Epithelial cell of proximal tubule (primary cell): ENCODE results near the gene PACRGL. TPM values are rescaled to one million over a fixed set of nuclear protein-coding genes. Genes with fewer than 3 reads are reported as not detected.

Experiments
- DNase-seq: peaks from one replicate; pipeline ENCODE4 v3.0.0-alpha.2; 2011; ENCODE audit warnings: low read depth
- H3K4me3 ChIP-seq: 2 replicates; pipeline ENCODE4 v1.5.1; 2011; ENCODE audit warnings: low read depth, mild to moderate bottlenecking, low read length
- total RNA-seq: library from RNA; depleted of rRNA; stranded (reverse); fragments of >200 nt; gene quantifications from 2 replicates; pipeline ENCODE4 v1.2.3, GENCODE V29; 2015
- TF ChIP-seq, protein P1 (sequence below): conservative IDR thresholded peaks from 2 replicates; pipeline ENCODE4 v1.5.1; 2012; ENCODE audit warnings: low read depth, mild to moderate bottlenecking, low read length

Gene PACRGL
- total RNA-seq, 1 donor from 2014 or later: 21.0 TPM

- TF ChIP-seq, protein P1, sequence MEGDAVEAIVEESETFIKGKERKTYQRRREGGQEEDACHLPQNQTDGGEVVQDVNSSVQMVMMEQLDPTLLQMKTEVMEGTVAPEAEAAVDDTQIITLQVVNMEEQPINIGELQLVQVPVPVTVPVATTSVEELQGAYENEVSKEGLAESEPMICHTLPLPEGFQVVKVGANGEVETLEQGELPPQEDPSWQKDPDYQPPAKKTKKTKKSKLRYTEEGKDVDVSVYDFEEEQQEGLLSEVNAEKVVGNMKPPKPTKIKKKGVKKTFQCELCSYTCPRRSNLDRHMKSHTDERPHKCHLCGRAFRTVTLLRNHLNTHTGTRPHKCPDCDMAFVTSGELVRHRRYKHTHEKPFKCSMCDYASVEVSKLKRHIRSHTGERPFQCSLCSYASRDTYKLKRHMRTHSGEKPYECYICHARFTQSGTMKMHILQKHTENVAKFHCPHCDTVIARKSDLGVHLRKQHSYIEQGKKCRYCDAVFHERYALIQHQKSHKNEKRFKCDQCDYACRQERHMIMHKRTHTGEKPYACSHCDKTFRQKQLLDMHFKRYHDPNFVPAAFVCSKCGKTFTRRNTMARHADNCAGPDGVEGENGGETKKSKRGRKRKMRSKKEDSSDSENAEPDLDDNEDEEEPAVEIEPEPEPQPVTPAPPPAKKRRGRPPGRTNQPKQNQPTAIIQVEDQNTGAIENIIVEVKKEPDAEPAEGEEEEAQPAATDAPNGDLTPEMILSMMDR: no peak
- no peak for DNase-seq
- no peak overlapping the region for H3K4me3 ChIP-seq
Measured at GRCh38 chr4:20683766-20684165, 16.5 kb upstream of the PACRGL start.

DNA sequence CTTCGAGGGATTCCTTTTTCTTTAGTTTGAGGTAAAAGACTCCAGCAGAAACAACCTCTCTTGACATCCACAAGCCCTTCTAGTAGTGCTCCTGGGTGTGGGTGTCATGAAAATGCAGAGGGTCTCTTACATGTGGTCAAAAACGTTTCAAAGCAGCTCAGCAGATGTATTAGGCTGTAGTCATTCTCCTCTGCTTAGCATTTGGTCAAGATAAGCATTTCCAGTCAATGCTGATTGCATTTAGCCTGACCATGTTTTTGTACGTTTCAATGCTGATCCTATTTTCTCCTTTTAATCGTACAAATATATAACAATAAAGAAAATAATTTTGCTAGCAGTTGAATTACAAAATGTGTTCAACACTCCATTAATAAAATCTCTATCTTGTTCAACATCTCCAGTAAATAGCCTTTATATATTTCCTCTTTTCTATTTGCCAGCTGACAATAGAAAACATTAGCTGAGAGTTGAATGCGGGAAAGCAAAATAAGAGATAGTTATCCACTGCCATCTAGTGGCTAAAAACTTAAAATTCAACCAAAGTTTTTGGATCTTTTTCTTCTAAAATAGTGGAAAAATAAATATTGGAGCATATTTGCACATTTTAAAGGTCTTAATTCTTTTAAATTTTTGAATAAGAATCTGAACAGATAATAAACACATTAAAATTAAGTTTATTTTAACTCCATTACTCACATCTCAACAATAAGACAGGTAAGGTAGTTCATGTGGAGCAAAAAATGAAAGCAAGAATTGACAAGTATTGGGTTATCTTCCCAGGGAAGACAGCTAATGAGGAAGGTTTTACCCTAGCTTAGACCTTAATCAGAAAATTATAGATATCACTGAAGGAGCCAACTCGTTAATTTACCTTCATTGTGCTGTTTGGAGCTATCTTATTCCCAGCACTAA lies 15.2 kb upstream of the PACRGL start:
- no peak for DNase-seq
- H3K4me3 ChIP-seq: no peak overlapping the region
- TF ChIP-seq, protein P1: peak; percentile 62

GRCh38 chr4:20687864-20688263 lies 12.4 kb upstream of the PACRGL start:
- no peak overlapping the region for H3K4me3 ChIP-seq
- TF ChIP-seq, protein P1: no peak
- DNase-seq: peak; percentile 97

DNA sequence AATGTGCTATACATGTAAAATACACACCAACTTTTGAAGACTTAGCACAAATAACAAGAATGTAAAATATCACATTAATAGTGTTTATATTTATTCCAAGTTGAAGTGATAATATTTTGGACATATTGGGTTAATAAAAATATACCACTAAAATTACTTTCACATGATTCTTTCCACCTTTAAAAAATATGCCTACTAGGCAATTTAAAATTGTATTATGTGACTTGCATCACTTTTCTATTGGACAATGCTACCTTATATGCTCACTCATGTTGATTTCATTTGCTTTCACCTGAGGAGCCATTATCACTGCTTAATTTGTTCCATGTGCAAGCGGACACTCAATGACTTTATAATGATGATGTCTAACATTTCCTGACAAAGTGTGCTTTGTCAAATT lies 3.4 kb upstream of the PACRGL start:
- TF ChIP-seq, protein P1: no peak
- no peak for DNase-seq
- H3K4me3 ChIP-seq: no peak overlapping the region

DNA sequence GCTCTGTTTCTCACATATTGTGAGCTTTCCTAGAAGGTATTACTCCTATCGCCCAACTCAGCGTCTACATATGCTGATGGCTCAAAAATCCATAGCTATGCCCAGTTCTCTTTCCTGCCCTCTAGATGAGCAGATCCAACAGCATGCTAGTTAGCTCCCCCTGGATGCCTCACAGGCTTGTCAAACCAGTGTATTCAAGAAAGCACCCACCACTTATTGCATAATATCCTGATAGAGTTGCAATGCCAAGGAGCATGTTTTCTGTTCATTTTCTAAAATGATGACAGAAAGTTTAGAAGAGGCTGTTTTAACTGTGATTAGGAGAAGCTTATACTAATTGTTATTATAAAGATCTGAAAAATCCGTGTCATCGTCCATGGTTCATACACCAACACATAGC lies 1.9 kb upstream of the PACRGL start:
- no peak for DNase-seq
- no peak overlapping the region for H3K4me3 ChIP-seq
- TF ChIP-seq, protein P1: peak; percentile 7

DNA sequence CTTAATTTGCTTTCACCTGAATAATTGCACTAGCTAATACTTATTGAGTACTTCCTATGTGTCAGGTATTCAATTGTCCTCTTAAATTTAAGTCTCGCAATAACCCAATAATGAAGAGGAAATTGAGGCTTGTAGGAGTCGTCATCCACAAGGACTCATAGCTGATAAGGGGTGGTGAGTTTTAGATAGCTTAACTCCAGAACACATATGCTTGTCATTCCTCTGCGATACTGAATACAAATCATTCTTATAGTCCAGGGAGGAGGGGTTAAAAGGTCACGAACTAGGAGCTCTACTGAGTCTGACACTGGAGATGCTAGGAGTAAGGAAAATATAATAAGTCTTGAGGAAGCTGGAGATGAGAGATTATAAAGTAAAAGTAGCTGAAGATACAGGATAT lies 1.4 kb upstream of the PACRGL start:
- TF ChIP-seq, protein P1: no peak
- no peak for DNase-seq
- no peak overlapping the region for H3K4me3 ChIP-seq

DNA sequence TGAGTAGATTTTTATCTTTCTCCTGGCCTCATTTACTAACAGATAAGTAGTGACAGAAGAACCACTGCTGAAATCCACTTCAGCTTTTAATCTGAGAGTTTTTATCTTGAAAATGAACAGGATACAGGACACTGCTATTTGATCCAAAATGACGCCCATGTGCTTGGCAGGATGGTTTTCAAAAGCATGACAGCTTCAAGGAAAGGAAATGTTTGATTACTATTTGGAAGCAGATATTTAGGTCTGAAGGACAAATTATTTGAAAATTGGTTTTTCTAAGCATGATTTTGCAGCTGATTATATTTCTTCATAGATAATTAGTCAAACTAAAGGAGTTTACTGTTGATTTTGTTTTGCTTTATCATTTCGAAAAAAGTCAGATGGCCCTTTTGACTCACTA lies 11.1 kb downstream of the PACRGL start:
- TF ChIP-seq, protein P1: no peak
- no peak overlapping the region for H3K4me3 ChIP-seq

More for the DNA sequence above, 11.1 kb downstream of the PACRGL start:
- no peak for DNase-seq
